GM23248 (cell line): ENCODE measurements around the gene DLG1. TPM values are rescaled to one million over a fixed set of nuclear protein-coding genes. Genes with fewer than 3 reads are reported as not detected.

Experiments used
- DNase-seq: peaks from one replicate; pipeline ENCODE4 v3.0.0-alpha.2; 2015
- H2AFZ ChIP-seq: fragments of 200-600 bp; sonication (generic); 2 replicates; pipeline ENCODE4 v1.6.1; 2016; ENCODE audit warnings: antibody characterized with exemption
- H3F3A ChIP-seq: fragments of 200-600 bp; sonication (generic); 2 replicates; pipeline ENCODE4 v1.6.1; 2016; ENCODE audit warnings: mild to moderate bottlenecking, antibody characterized with exemption, mixed run types; ENCODE audit not compliant: insufficient read depth
- H3K27ac ChIP-seq: fragments of 200-600 bp; sonication (generic); 2 replicates; pipeline ENCODE4 v1.5.1; 2016; ENCODE audit warnings: mild to moderate bottlenecking
- H3K27me3 ChIP-seq: fragments of 200-600 bp; sonication (generic); replicated peaks from 2 replicates; pipeline ENCODE4 v1.6.1; 2016; ENCODE audit warnings: mild to moderate bottlenecking; ENCODE audit not compliant: insufficient read depth
- H3K36me3 ChIP-seq: fragments of 200-600 bp; sonication (generic); 2 replicates; pipeline ENCODE4 v1.6.1; 2016; ENCODE audit warnings: low read depth, mild to moderate bottlenecking
- H3K4me1 ChIP-seq: fragments of 200-600 bp; sonication (generic); 2 replicates; pipeline ENCODE4 v1.6.1; 2016; ENCODE audit warnings: mild to moderate bottlenecking; ENCODE audit not compliant: insufficient read depth
- H3K4me2 ChIP-seq: fragments of 200-600 bp; sonication (generic); one replicate; pipeline ENCODE4 v1.6.1; 2016; ENCODE audit warnings: mild to moderate bottlenecking; ENCODE audit not compliant: unreplicated experiment
- H3K4me3 ChIP-seq: fragments of 200-600 bp; sonication (generic); 2 replicates; pipeline ENCODE4 v1.5.1; 2016; ENCODE audit warnings: mild to moderate bottlenecking
- H3K79me2 ChIP-seq: fragments of 200-600 bp; sonication (generic); 2 replicates; pipeline ENCODE4 v1.6.1; 2016; ENCODE audit warnings: mild to moderate bottlenecking; ENCODE audit not compliant: insufficient read depth
- H3K9ac ChIP-seq: fragments of 200-600 bp; sonication (generic); 2 replicates; pipeline ENCODE4 v1.6.1; 2016; ENCODE audit warnings: mild to moderate bottlenecking
- H3K9me2 ChIP-seq: fragments of 200-600 bp; sonication (generic); 2 replicates; pipeline ENCODE4 v1.6.1; 2016; ENCODE audit warnings: mixed run types, mild to moderate bottlenecking, moderate library complexity; ENCODE audit not compliant: insufficient read depth
- H3K9me3 ChIP-seq: fragments of 200-600 bp; sonication (generic); one replicate; pipeline ENCODE4 v1.6.1; 2017; ENCODE audit warnings: low read depth
- H4K20me1 ChIP-seq: fragments of 200-600 bp; sonication (generic); 2 replicates; pipeline ENCODE4 v1.6.0; 2016; ENCODE audit not compliant: insufficient read depth
- EZH2 ChIP-seq: fragments of 200-600 bp; sonication (generic); IDR thresholded peaks from 2 replicates; pipeline ENCODE4 v1.6.1; 2018; ENCODE audit warnings: antibody characterized with exemption, mild to moderate bottlenecking; ENCODE audit not compliant: insufficient read depth, poor library complexity, severe bottlenecking
- EZH2phosphoT487 ChIP-seq: fragments of 200-600 bp; sonication (generic); IDR thresholded peaks from 2 replicates; pipeline ENCODE4 v1.6.1; 2018; ENCODE audit warnings: antibody characterized with exemption, moderate library complexity, mild to moderate bottlenecking, low read depth; ENCODE audit not compliant: insufficient read depth
- WGBS, 2 experiments: methylation state at CpG; one replicate each; pipeline ENCODE4 v1.1.6; 2015 to 2017; ENCODE audit warnings: low lambda C conversion rate in 2 of 2, low coverage in 1 of 2; ENCODE audit errors: missing lambda C conversion rate in 2 of 2; 5-methylcytosine and 5-hydroxymethylcytosine counted together
- in situ Hi-C: fragments of 300-500 bp; cut with MboI; formaldehyde crosslinking; loops from 2 replicates; pipeline ENCODE4 v1.15.0; 2020
- polyA plus RNA-seq: library from polyadenylated mRNA; unstranded; fragments of >200 nt; fragmentation: Nextera tagmentation; extraction: Ambion mirVana; gene quantifications from 2 replicates; pipeline ENCODE4 v1.2.1, GENCODE V29; 2016
- total RNA-seq: library from RNA; depleted of rRNA; stranded (reverse); fragments of >200 nt; shearing (Covaris generic); gene quantifications from 2 replicates; pipeline ENCODE4 v1.2.3, GENCODE V29; 2014

Gene DLG1
- total and polyA plus RNA-seq, 2 experiments from 2014 or later, result 23.2 to 45.9 TPM

GRCh38 chr3:197205675-197206074 lies 92.7 kb downstream of the DLG1 start:
- no peaks in the 10 kb centered on the region for H3K9me2 ChIP-seq
- in situ Hi-C loops, result no loop called here
- no peaks in the 10 kb centered on the region for H3K9me3 ChIP-seq
- no peak for DNase-seq
- H3F3A ChIP-seq, result no peaks in the 10 kb centered on the region
- peaks cover 69% of the 10 kb centered on the region for H3K79me2 ChIP-seq
- no peak overlapping the region for H3K4me3 ChIP-seq
- no peak for TF ChIP-seq EZH2
- no peak for TF ChIP-seq EZH2phosphoT487
- H4K20me1 ChIP-seq, result 0 out of 2 replicates have a peak, but pooled peaks cover 14% of the 10 kb centered on the region
- H3K36me3 ChIP-seq, result no peaks in the 10 kb centered on the region
- H3K27ac ChIP-seq, result no peak overlapping the region
- H2AFZ ChIP-seq, result no peak overlapping the region
- H3K4me2 ChIP-seq, result no peak overlapping the region
- H3K27me3 ChIP-seq, result no peaks in the 10 kb centered on the region
- H3K4me1 ChIP-seq, result no peaks in the 10 kb centered on the region
- WGBS, 2 experiments, result 90 to 96% methylated on average over 2 of the region's 2 CpGs
- no peak overlapping the region for H3K9ac ChIP-seq

- Histone ChIP-seq H4K20me1 (0 out of 2 replicates have a peak, but pooled peaks cover 16% of the 10 kb centered on the region), H3K9ac (no peak overlapping the region), H3K9me2 (no peaks in the 10 kb centered on the region), H3K4me3 (no peak overlapping the region), H3K4me1 (no peaks in the 10 kb centered on the region), H2AFZ (no peak overlapping the region), H3K4me2 (no peak overlapping the region), H3K27me3 (no peaks in the 10 kb centered on the region), H3F3A (no peaks in the 10 kb centered on the region), H3K36me3 (no peaks in the 10 kb centered on the region), H3K79me2 (peaks cover 73% of the 10 kb centered on the region), H3K27ac (no peak overlapping the region), H3K9me3 (no peaks in the 10 kb centered on the region)
- no peak for DNase-seq
- WGBS, 2 experiments, result 68% methylated on average over 1 of the region's 1 CpG
- TF ChIP-seq EZH2phosphoT487, result no peak
- no peak for TF ChIP-seq EZH2
- in situ Hi-C loops, result no loop called here
Observed at GRCh38 chr3:197205265-197205664, 93.1 kb downstream of the DLG1 start.

- Histone ChIP-seq H3K36me3 (no peaks in the 10 kb centered on the region), H3K27ac (no peak overlapping the region), H3K9me3 (no peaks in the 10 kb centered on the region), H3K4me1 (no peaks in the 10 kb centered on the region), H3K4me2 (no peak overlapping the region), H3K9me2 (no peaks in the 10 kb centered on the region), H3F3A (no peaks in the 10 kb centered on the region), H3K4me3 (no peak overlapping the region), H3K9ac (no peak overlapping the region), H4K20me1 (0 out of 2 replicates have a peak, but pooled peaks cover 16% of the 10 kb centered on the region), H3K27me3 (no peaks in the 10 kb centered on the region), H3K79me2 (peaks cover 78% of the 10 kb centered on the region), H2AFZ (no peak overlapping the region)
- TF ChIP-seq EZH2 (no peak), EZH2phosphoT487 (no peak)
- WGBS, 2 experiments, result 62 to 67% methylated on average over 3 of the region's 3 CpGs
- DNase-seq, result no peak
- in situ Hi-C loops, result no loop called here
Observed at GRCh38 chr3:197204736-197205135, 93.7 kb downstream of the DLG1 start.

- Histone ChIP-seq H3K9ac (no peak overlapping the region), H3K9me3 (no peaks in the 10 kb centered on the region), H3K4me1 (no peaks in the 10 kb centered on the region), H3K9me2 (no peaks in the 10 kb centered on the region), H3K4me3 (no peak overlapping the region), H3K27ac (no peak overlapping the region), H4K20me1 (peaks cover 16% of the 10 kb centered on the region; the same call in 1 of the 2 replicates), H3K27me3 (no peaks in the 10 kb centered on the region), H3F3A (no peaks in the 10 kb centered on the region), H3K4me2 (no peak overlapping the region), H3K79me2 (peaks cover 89% of the 10 kb centered on the region), H2AFZ (no peak overlapping the region), H3K36me3 (no peaks in the 10 kb centered on the region)
- no peak for TF ChIP-seq EZH2
- TF ChIP-seq EZH2phosphoT487, result no peak
- no peak for DNase-seq
- 98 to 99% methylated on average over 2 of the region's 2 CpGs for WGBS, 2 experiments
- in situ Hi-C loops, result no loop called here
Observed at GRCh38 chr3:197203714-197204146, 94.7 kb downstream of the DLG1 start.

GRCh38 chr3:197202694-197203093 lies 95.7 kb downstream of the DLG1 start:
- Histone ChIP-seq H3K79me2 (peaks cover 99% of the 10 kb centered on the region), H3K9ac (no peak overlapping the region), H3K36me3 (no peaks in the 10 kb centered on the region), H3K4me2 (no peak overlapping the region), H4K20me1 (peaks cover 16% of the 10 kb centered on the region; the same call in 1 of the 2 replicates), H3K4me1 (no peaks in the 10 kb centered on the region), H2AFZ (no peak overlapping the region), H3K9me3 (no peaks in the 10 kb centered on the region), H3K27me3 (no peaks in the 10 kb centered on the region), H3K27ac (no peak overlapping the region), H3K9me2 (no peaks in the 10 kb centered on the region), H3K4me3 (no peak overlapping the region), H3F3A (no peaks in the 10 kb centered on the region)
- TF ChIP-seq EZH2phosphoT487 (no peak), EZH2 (no peak)
- in situ Hi-C loops, result no loop called here
- DNase-seq, result no peak
- 51 to 62% methylated on average over 2 of the region's 2 CpGs for WGBS, 2 experiments
